Adrenal gland (tissue), 5 donors: ENCODE results near the gene CMTM5.

Experiments used
- POLR2A ChIP-seq, 2 donors: fragments of 450-650 bp; IDR thresholded peaks; one replicate each; pipeline ENCODE4 v1.6.1; 2017; ENCODE audit warnings: antibody characterized with exemption in 2 of 2, mild to moderate bottlenecking in 2 of 2, moderate library complexity in 1 of 2
- TF ChIP-seq, protein P1 (sequence below), 6 experiments: fragments of 450-650 bp in 4 of 6; fragments of 200-600 bp in 2 of 6; sonication (generic) in 1 of 6; IDR thresholded peaks; 1 replicate in 5 of 6; 2 replicates in 1 of 6; pipeline versions ENCODE4 v1.5.1 to v1.8.0; 2016 to 2021; ENCODE audit warnings: antibody characterized with exemption in 6 of 6, mild to moderate bottlenecking in 2 of 6, moderate library complexity in 1 of 6
- donor health status: DM: no; HTN: no; CAD: no.

DNA sequence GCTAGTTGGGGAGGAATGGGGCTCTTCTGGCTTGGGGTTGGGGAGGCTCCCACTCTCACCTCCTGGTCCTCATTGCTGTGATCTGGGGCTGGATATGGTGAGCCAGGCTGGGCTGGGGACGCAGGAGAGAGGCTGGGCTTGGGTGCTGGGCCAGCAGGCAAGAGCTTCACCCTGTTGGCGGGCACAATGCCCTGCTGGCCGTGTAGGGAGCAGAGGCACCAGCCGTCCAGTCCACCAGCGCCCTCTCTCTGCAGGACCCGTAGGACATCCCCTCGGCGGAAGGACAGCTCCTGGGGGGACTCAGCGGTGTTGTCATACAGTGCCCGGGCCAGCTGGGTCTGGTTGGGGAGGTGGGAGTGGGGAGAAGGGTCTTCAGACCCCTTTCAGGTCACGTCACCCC lies 16.4 kb upstream of the CMTM5 start:
- TF ChIP-seq, protein P1, sequence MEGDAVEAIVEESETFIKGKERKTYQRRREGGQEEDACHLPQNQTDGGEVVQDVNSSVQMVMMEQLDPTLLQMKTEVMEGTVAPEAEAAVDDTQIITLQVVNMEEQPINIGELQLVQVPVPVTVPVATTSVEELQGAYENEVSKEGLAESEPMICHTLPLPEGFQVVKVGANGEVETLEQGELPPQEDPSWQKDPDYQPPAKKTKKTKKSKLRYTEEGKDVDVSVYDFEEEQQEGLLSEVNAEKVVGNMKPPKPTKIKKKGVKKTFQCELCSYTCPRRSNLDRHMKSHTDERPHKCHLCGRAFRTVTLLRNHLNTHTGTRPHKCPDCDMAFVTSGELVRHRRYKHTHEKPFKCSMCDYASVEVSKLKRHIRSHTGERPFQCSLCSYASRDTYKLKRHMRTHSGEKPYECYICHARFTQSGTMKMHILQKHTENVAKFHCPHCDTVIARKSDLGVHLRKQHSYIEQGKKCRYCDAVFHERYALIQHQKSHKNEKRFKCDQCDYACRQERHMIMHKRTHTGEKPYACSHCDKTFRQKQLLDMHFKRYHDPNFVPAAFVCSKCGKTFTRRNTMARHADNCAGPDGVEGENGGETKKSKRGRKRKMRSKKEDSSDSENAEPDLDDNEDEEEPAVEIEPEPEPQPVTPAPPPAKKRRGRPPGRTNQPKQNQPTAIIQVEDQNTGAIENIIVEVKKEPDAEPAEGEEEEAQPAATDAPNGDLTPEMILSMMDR (IDR thresholded peaks at IDR 0.05), result no peak
- TF ChIP-seq POLR2A (IDR thresholded peaks at IDR 0.05), result no peak
